NCI-H748 treated with DMSO at 0.1 percent for 48 hours (cell line): ENCODE results near the gene GZF1.
A peak's percentile ranks its signal among the peaks of the same experiment; 100 is the strongest.

Experiments used
- DNase-seq: peaks from one replicate; lab custom pipeline; 2025; lab: John Stamatoyannopoulos, UW

Gene GZF1

GRCh38 chr20:23407781-23408464 lies 45.9 kb downstream of the GZF1 start:
- DNase-seq, result no peak

GRCh38 chr20:23408957-23409356 lies 47.0 kb downstream of the GZF1 start:
- no peak for DNase-seq

- DNase-seq, result no peak
Measured at GRCh38 chr20:23409800-23410199, 47.8 kb downstream of the GZF1 start.

GRCh38 chr20:23410916-23411695 lies 49.1 kb downstream of the GZF1 start:
- no peak for DNase-seq

GRCh38 chr20:23412026-23412425 lies 50.0 kb downstream of the GZF1 start:
- no peak for DNase-seq

GRCh38 chr20:23413862-23414422 lies 52.0 kb downstream of the GZF1 start:
- DNase-seq, result no peak

GRCh38 chr20:23414526-23415188 lies 52.7 kb downstream of the GZF1 start:
- no peak for DNase-seq

GRCh38 chr20:23415555-23415954 lies 53.6 kb downstream of the GZF1 start:
- DNase-seq, result no peak

GRCh38 chr20:23415959-23416583 lies 54.1 kb downstream of the GZF1 start:
- no peak for DNase-seq

GRCh38 chr20:23417861-23418260 lies 55.9 kb downstream of the GZF1 start:
- no peak for DNase-seq

GRCh38 chr20:23419657-23419994 lies 57.6 kb downstream of the GZF1 start:
- DNase-seq, result no peak

GRCh38 chr20:23419995-23420901 lies 58.3 kb downstream of the GZF1 start:
- no peak for DNase-seq

GRCh38 chr20:23420943-23421931 lies 59.3 kb downstream of the GZF1 start, which contains the start of gene NAPB:
Gene NAPB, minus strand, starts transcription at chr20:23421488. Its CDS starts 86 bp downstream, at chr20:23421402.
- DNase-seq, result peak; percentile 83
